B cell (primary cell): ENCODE results near the gene MCRIP2. TPM values are rescaled to one million over a fixed set of nuclear protein-coding genes. Genes with fewer than 3 reads are reported as not detected.

Experiments
- ATAC-seq: fragments of 200-7000 bp; cut with Tn5 transposase; one replicate; pipeline ENCODE4 v1.10.0; 2021; ENCODE audit warnings: low read depth, mild to moderate bottlenecking, moderate number of reproducible peaks, moderate library complexity
- CTCF ChIA-PET: fragments of 350-600 bp; sonication (Branson Sonifier 250); formaldehyde crosslinking; loops from one replicate; lab custom pipeline; 2021; ENCODE audit warnings: antibody characterized with exemption, inconsistent platforms; lab: Charles Lee
- POLR2A ChIA-PET: fragments of 350-600 bp; sonication (Branson Sonifier 250); formaldehyde crosslinking; loops from one replicate; lab custom pipeline; 2021; ENCODE audit warnings: antibody characterized with exemption; lab: Charles Lee
- DNase-seq: peaks from one replicate; pipeline ENCODE4 v3.0.0; 2013
- H2AFZ ChIP-seq: 2 replicates; pipeline ENCODE4 v1.6.1; 2012; ENCODE audit warnings: mild to moderate bottlenecking, low read depth, low read length; ENCODE audit not compliant: insufficient read depth, poor library complexity, severe bottlenecking
- H3K27ac ChIP-seq, 2 donors: 1 replicate in 1 of 2; 2 replicates in 1 of 2; pipeline ENCODE4 v1.5.1; 2012 to 2013; ENCODE audit warnings: low read length in 2 of 2, mild to moderate bottlenecking in 2 of 2, moderate library complexity in 1 of 2
- H3K27me3 ChIP-seq, 4 experiments: fragments of 200-600 bp in 1 of 4; sonication (generic) in 1 of 4; replicated peaks in 1 of 4; 1 replicate in 2 of 4; 2 replicates in 2 of 4; pipeline versions ENCODE4 v1.6.1 to v1.7.0; 2013 to 2016; ENCODE audit warnings: low read length in 3 of 4, mild to moderate bottlenecking in 2 of 4, mixed read lengths in 1 of 4, moderate library complexity in 1 of 4; ENCODE audit not compliant: insufficient read depth in 4 of 4, control insufficient read depth in 3 of 4; ENCODE audit errors: control extremely low read depth in 1 of 4
- H3K36me3 ChIP-seq, 2 experiments: replicated peaks in 1 of 2; 1 replicate in 1 of 2; 2 replicates in 1 of 2; pipeline versions ENCODE4 v1.6.1 to v1.7.1; 2013; ENCODE audit warnings: low read length in 1 of 2; ENCODE audit not compliant: insufficient read depth in 2 of 2, control insufficient read depth in 1 of 2; ENCODE audit errors: control extremely low read depth in 1 of 2, extremely low read depth in 1 of 2
- H3K4me1 ChIP-seq, 2 donors: fragments of 200-600 bp in 1 of 2; sonication (generic) in 1 of 2; 1 replicate in 1 of 2; 2 replicates in 1 of 2; pipeline versions ENCODE4 v1.5.1 to v1.6.1; 2013 to 2017; ENCODE audit warnings: low read length in 2 of 2; ENCODE audit not compliant: control insufficient read depth in 2 of 2, insufficient read depth in 2 of 2
- H3K4me2 ChIP-seq: replicated peaks from 2 replicates; pipeline ENCODE3; 2012; ENCODE audit warnings: mild to moderate bottlenecking, low read depth, low read length; ENCODE audit not compliant: poor library complexity, severe bottlenecking
- H3K4me3 ChIP-seq, 5 experiments: fragments of 200-600 bp in 1 of 5; sonication (generic) in 1 of 5; 1 replicate in 3 of 5; 2 replicates in 2 of 5; pipeline versions ENCODE4 v1.5.1 to v1.7.0; 2011 to 2016; ENCODE audit warnings: low read length in 4 of 5, mild to moderate bottlenecking in 4 of 5, low read depth in 2 of 5, control low read depth in 1 of 5, moderate library complexity in 1 of 5; ENCODE audit not compliant: insufficient read depth in 1 of 5; ENCODE audit errors: control extremely low read depth in 1 of 5, extremely low read depth in 1 of 5
- H3K79me2 ChIP-seq: fragments of 200-600 bp; sonication (generic); one replicate; pipeline ENCODE4 v1.6.0; 2016; ENCODE audit warnings: low read length; ENCODE audit not compliant: control insufficient read depth, insufficient read depth
- H3K9ac ChIP-seq: fragments of 200-600 bp; sonication (generic); 2 replicates; pipeline ENCODE4 v1.6.1; 2017; ENCODE audit warnings: mild to moderate bottlenecking, low read length, moderate library complexity
- H3K9me3 ChIP-seq, 3 donors: one replicate each; pipeline versions ENCODE4 v1.6.1 to v1.7.1; 2013; ENCODE audit warnings: low read length in 2 of 3; ENCODE audit not compliant: control insufficient read depth in 2 of 3, insufficient read depth in 1 of 3; ENCODE audit errors: control extremely low read depth in 1 of 3
- H4K20me1 ChIP-seq: 2 replicates; pipeline ENCODE4 v1.6.0; 2012; ENCODE audit warnings: mild to moderate bottlenecking, low read length; ENCODE audit not compliant: insufficient read depth, control insufficient read depth, poor library complexity, severe bottlenecking
- H3K27ac Mint-ChIP-seq: one replicate; pipeline ENCODE4 v1.8.0; 2021; ENCODE audit warnings: mixed read lengths
- H3K27me3 Mint-ChIP-seq: one replicate; pipeline ENCODE4 v1.8.0; 2021; ENCODE audit warnings: mixed read lengths
- H3K4me1 Mint-ChIP-seq: one replicate; pipeline ENCODE4 v1.8.0; 2021; ENCODE audit warnings: mixed read lengths
- H3K4me3 Mint-ChIP-seq: one replicate; pipeline ENCODE4 v1.8.0; 2021; ENCODE audit warnings: mixed read lengths
- H3K9me3 Mint-ChIP-seq: one replicate; pipeline ENCODE4 v1.8.0; 2022; ENCODE audit warnings: mixed read lengths; ENCODE audit not compliant: insufficient read depth
- CTCF ChIP-seq: fragments of 200-600 bp; IDR thresholded peaks from one replicate; pipeline ENCODE4 v1.8.0; 2022; ENCODE audit warnings: antibody characterized with exemption, mild to moderate bottlenecking
- EZH2 ChIP-seq: IDR thresholded peaks from 2 replicates; pipeline ENCODE4 v1.6.1; 2012; ENCODE audit warnings: borderline replicate concordance, low read depth, mild to moderate bottlenecking, moderate library complexity, low read length; ENCODE audit not compliant: insufficient read depth, poor library complexity, severe bottlenecking
- WGBS: methylation state at CpG from one replicate; pipeline ENCODE4 v1.1.5; 2013; ENCODE audit warnings: missing lambda C conversion rate; ENCODE audit not compliant: insufficient coverage; 5-methylcytosine and 5-hydroxymethylcytosine counted together
- intact Hi-C: fragments of 100-400 bp; cut with micrococcal nuclease; formaldehyde crosslinking; loops from one replicate; pipeline ENCODE4 v1.10.0; 2022
- polyA plus RNA-seq: library from polyadenylated mRNA; depleted of rRNA; stranded (reverse); fragments of >200 nt; gene quantifications from 2 replicates; pipeline ENCODE4 v1.2.3, GENCODE V29; 2012
- total RNA-seq, 2 donors: library from RNA; stranded (reverse); fragments of 120-200 nt in 1 of 2; gene quantifications; 1 replicate in 1 of 2; 2 replicates in 1 of 2; pipeline versions ENCODE4 v1.2.3 to v1.2.4, GENCODE V29; 2013 to 2022

Gene MCRIP2
- total and polyA plus RNA-seq, 2 donors (not counting 1 experiment from before 2014, with no cell fraction given): 29.2 to 46.0 TPM

GRCh38 chr16:626787-627453, 14.7 kb upstream of the MCRIP2 start:
- Histone ChIP-seq H3K27ac (no peak overlapping the region), H3K79me2 (no peaks in the 10 kb centered on the region), H3K4me2 (no peak overlapping the region), H3K4me3 (no peak overlapping the region), H3K36me3 (peaks cover 0 to 12% of the 10 kb centered on the region in 2 experiments), H3K4me1 (no peaks in the 10 kb centered on the region), H3K27me3 (no peaks in the 10 kb centered on the region), H2AFZ (no peak overlapping the region), H4K20me1 (no peaks in the 10 kb centered on the region), H3K9ac (no peak overlapping the region), H3K9me3 (no peaks in the 10 kb centered on the region)
- H3K27ac Mint-ChIP-seq: no peak overlapping the region
- no peaks in the 10 kb centered on the region for H3K4me1 Mint-ChIP-seq
- ChIA-PET POLR2A (no interaction called here), CTCF (no interaction called here)
- no peak for DNase-seq
- intact Hi-C loops: no loop called here
- no peaks in the 10 kb centered on the region for H3K9me3 Mint-ChIP-seq
- ATAC-seq: no peak
- no peak overlapping the region for H3K4me3 Mint-ChIP-seq
- 94% methylated on average over 29 of the region's 29 CpGs for WGBS
- TF ChIP-seq CTCF: no peak
- TF ChIP-seq EZH2: no peak
- H3K27me3 Mint-ChIP-seq: no peaks in the 10 kb centered on the region

DNA sequence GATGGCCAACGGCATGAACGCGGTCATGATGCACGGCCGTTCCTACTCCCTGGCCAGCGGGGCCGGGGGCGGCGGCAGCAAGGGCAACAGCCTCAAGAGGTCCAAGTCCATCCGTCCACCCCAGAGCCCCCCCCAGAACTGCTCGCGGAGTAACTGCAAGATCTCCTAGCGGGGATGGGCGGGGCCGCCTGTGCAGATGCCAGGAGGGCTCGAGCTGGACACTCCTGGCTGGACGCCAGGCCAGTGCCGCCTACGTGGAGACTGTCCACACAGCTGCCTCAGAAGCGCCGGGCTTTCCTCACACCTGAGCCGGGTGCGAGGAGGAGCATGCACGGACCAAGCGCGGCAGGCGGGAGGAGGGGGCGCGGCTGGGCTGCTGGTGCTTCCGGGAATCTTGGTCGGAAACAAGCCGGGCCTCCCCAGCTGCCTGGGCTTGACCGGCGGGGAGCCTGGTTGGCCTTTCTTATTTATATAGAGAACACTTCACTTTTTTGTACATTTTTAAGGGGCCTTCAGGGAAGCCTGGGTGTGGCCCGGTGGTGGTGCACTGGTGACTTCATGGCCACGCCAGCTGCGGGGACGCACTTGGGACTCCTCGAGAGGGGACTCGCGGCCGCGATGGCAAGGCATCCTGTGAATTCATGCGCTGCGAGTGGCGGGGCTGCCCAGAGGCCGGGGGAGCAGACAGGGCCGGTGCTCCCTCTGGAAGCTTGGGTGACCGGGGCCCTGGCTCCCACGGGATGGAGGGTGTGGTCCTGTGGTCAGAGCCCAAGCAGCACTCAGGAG, 14.0 kb upstream of the MCRIP2 start:
- no peak overlapping the region for H3K9ac ChIP-seq
- ATAC-seq: no peak
- WGBS: 96% methylated on average over 39 of the region's 50 CpGs
- Mint-ChIP-seq H3K4me3 (no peak overlapping the region), H3K4me1 (no peaks in the 10 kb centered on the region), H3K9me3 (no peaks in the 10 kb centered on the region), H3K27me3 (no peaks in the 10 kb centered on the region), H3K27ac (no peak overlapping the region)
- no peak for DNase-seq
- H3K4me2 ChIP-seq: no peak overlapping the region
- no peaks in the 10 kb centered on the region for H3K27me3 ChIP-seq
- TF ChIP-seq CTCF: no peak
- no peak for TF ChIP-seq EZH2
- no peaks in the 10 kb centered on the region for H3K9me3 ChIP-seq
- H4K20me1 ChIP-seq: no peaks in the 10 kb centered on the region
- no peak overlapping the region for H3K27ac ChIP-seq
- H3K4me3 ChIP-seq: no peak overlapping the region
- H3K36me3 ChIP-seq: peaks cover 0 to 12% of the 10 kb centered on the region in 2 experiments
- intact Hi-C loops: no loop called here
- no peaks in the 10 kb centered on the region for H3K4me1 ChIP-seq
- POLR2A ChIA-PET: interaction anchor here (0.6 kb wide), 1 partner anchor 1384 kb away, joined by 6 read pairs; no protein-coding TSS in a partner anchor
- H3K79me2 ChIP-seq: no peaks in the 10 kb centered on the region
- CTCF ChIA-PET: no interaction called here
- H2AFZ ChIP-seq: no peak overlapping the region
